A549 (cell line): Measurements from ENCODE around the gene OLR1. TPM values are rescaled to one million over a fixed set of nuclear protein-coding genes. Genes with fewer than 3 reads are reported as not detected.
"Not testable (repeated sequence)": the region's sequence is repeated elsewhere in the genome, so short reads cannot be mapped to it uniquely, and the experiment has no call there.

Experiments used
- ATAC-seq, 2 experiments: fragments of 200-7000 bp in 1 of 2; fragments of >200 bp in 1 of 2; cut with Nextera tagmentation in 1 of 2; cut with Tn5 transposase in 1 of 2; 3 replicates each; pipeline versions ENCODE4 v1.8.0 to v1.9.1; 2018 to 2020; ENCODE audit warnings: mild to moderate bottlenecking in 1 of 2, moderate library complexity in 1 of 2
- CTCF ChIA-PET: fragments of 300-600 bp; sonication (Branson Sonifier 250); formaldehyde crosslinking; extraction: SDS; loops from one replicate; lab custom pipeline; 2021; ENCODE audit warnings: antibody characterized with exemption, inconsistent platforms; lab: Yijun Ruan, JAX
- POLR2A ChIA-PET: fragments of 350-600 bp; formaldehyde crosslinking; extraction: SDS; loops from one replicate; lab custom pipeline; 2021; ENCODE audit warnings: antibody characterized with exemption, inconsistent platforms; lab: Yijun Ruan, JAX
- DNase-seq, 2 experiments: peaks; one replicate each; pipeline versions ENCODE4 v3.0.0 to v3.0.0-alpha.2; 2011 to 2016; ENCODE audit warnings: low read depth in 1 of 2, low spot score in 1 of 2
- FAIRE-seq: peaks from 2 replicates; lab custom pipeline; 2011; peaks lifted over from hg19 to GRCh38; lab: Jason Lieb, UNC
- H3K27ac ChIP-seq, 2 experiments: fragments of >200 bp; sonication (Bioruptor Twin); formaldehyde crosslinking; 3 replicates each; pipeline ENCODE4 v1.5.1; 2016 to 2017
- H3K4me1 ChIP-seq: fragments of >200 bp; sonication (Bioruptor Twin); formaldehyde crosslinking; 3 replicates; pipeline ENCODE4 v1.6.1; 2016
- H3K4me2 ChIP-seq: fragments of >200 bp; sonication (Bioruptor Twin); formaldehyde crosslinking; 3 replicates; pipeline ENCODE4 v1.6.1; 2016
- H3K4me3 ChIP-seq: fragments of >200 bp; sonication (Bioruptor Twin); formaldehyde crosslinking; 3 replicates; pipeline ENCODE4 v1.5.1; 2016
- H3K9me3 ChIP-seq: fragments of >200 bp; sonication (Bioruptor Twin); formaldehyde crosslinking; 3 replicates; pipeline ENCODE4 v1.6.1; 2016
- CHD2 ChIP-seq: fragments of 150-350 bp; IDR thresholded peaks from 2 replicates; pipeline ENCODE4 v1.6.1; 2014; ENCODE audit warnings: low read length; ENCODE audit not compliant: partially characterized antibody
- EHMT2 ChIP-seq: fragments of 200-600 bp; sonication (generic); IDR thresholded peaks from 2 replicates; pipeline ENCODE4 v1.6.1; 2016; ENCODE audit warnings: antibody characterized with exemption, low read depth, mild to moderate bottlenecking, moderate library complexity
- ESRRA ChIP-seq: fragments of 150-350 bp; IDR thresholded peaks from 2 replicates; pipeline ENCODE4 v1.6.1; 2014; ENCODE audit warnings: mild to moderate bottlenecking, low read length, borderline replicate concordance
- FOXS1 ChIP-seq: fragments of 250-450 bp; sonication (Bioruptor Pico); IDR thresholded peaks from 2 replicates; pipeline ENCODE4 v1.5.0; 2020; ENCODE audit warnings: mild to moderate bottlenecking, moderate library complexity
- HOXB5 ChIP-seq: fragments of 250-450 bp; sonication (Bioruptor Pico); IDR thresholded peaks from 2 replicates; pipeline ENCODE4 v1.5.0; 2020; ENCODE audit warnings: mild to moderate bottlenecking, moderate library complexity
- MYC ChIP-seq: IDR thresholded peaks from 2 replicates; pipeline ENCODE4 v1.6.1; 2012; ENCODE audit warnings: mild to moderate bottlenecking, inconsistent platforms, low read length, improper control_type of control experiment, borderline replicate concordance
- NPAS2 ChIP-seq: fragments of 250-450 bp; sonication (Bioruptor Pico); IDR thresholded peaks from 2 replicates; pipeline ENCODE4 v1.8.0; 2022; ENCODE audit warnings: mild to moderate bottlenecking, moderate library complexity, borderline replicate concordance
- NR3C1 ChIP-seq: fragments of >200 bp; sonication (Bioruptor Twin); formaldehyde crosslinking; IDR thresholded peaks from 3 replicates; pipeline ENCODE4 v1.6.1; 2017
- POLR2A ChIP-seq: IDR thresholded peaks from 2 replicates; pipeline ENCODE4 v1.6.1; 2012; ENCODE audit warnings: mild to moderate bottlenecking, low read length
- POLR2AphosphoS2 ChIP-seq: conservative IDR thresholded peaks from 2 replicates; pipeline ENCODE4 v1.6.1; 2012; ENCODE audit warnings: low read length, improper control_type of control experiment, inconsistent platforms
- RAD21 ChIP-seq, 2 experiments: fragments of >200 bp in 1 of 2; sonication (Bioruptor Twin) in 1 of 2; formaldehyde crosslinking in 1 of 2; IDR thresholded peaks in 1 of 2; conservative IDR thresholded peaks in 1 of 2; 2 replicates in 1 of 2; 3 replicates in 1 of 2; pipeline ENCODE4 v1.6.1; 2012 to 2018; ENCODE audit warnings: inconsistent platforms in 1 of 2
- RCOR1 ChIP-seq: fragments of 150-350 bp; IDR thresholded peaks from 2 replicates; pipeline ENCODE4 v1.6.1; 2014; ENCODE audit warnings: antibody characterized with exemption, low read length, low read depth
- SMC3 ChIP-seq: fragments of >200 bp; sonication (Bioruptor Twin); formaldehyde crosslinking; IDR thresholded peaks from 3 replicates; pipeline ENCODE4 v1.6.1; 2018; ENCODE audit warnings: inconsistent platforms
- TFCP2L1 ChIP-seq: fragments of 250-450 bp; sonication (Bioruptor Pico); IDR thresholded peaks from 2 replicates; pipeline ENCODE4 v1.5.0; 2021; ENCODE audit warnings: mild to moderate bottlenecking
- ZC3H11A ChIP-seq: fragments of 450-650 bp; IDR thresholded peaks from 2 replicates; pipeline ENCODE4 v1.6.1; 2014; ENCODE audit warnings: antibody characterized with exemption, mild to moderate bottlenecking
- ZNF302 ChIP-seq: fragments of 250-450 bp; sonication (Bioruptor Pico); IDR thresholded peaks from 2 replicates; pipeline ENCODE4 v1.9.0; 2021; ENCODE audit warnings: inconsistent platforms, mild to moderate bottlenecking, moderate library complexity
- WGBS: methylation state at CpG from one replicate; pipeline ENCODE4 v1.1.6; 2017; ENCODE audit errors: missing lambda C conversion rate; 5-methylcytosine and 5-hydroxymethylcytosine counted together
- polyA plus RNA-seq, 4 experiments: library from polyadenylated mRNA; depleted of rRNA in 3 of 4; stranded (reverse); fragments of >200 nt; fragmentation: RNase III in 1 of 4; extraction: RNeasy Plus Mini Kit Qiagen cat#74134 plus additional on column Dnase treatment in 1 of 4; gene quantifications; 2 replicates in 3 of 4; 3 replicates in 1 of 4; pipeline ENCODE4 v1.2.3, GENCODE V29; 2011 to 2017
- TF ChIP-seq, protein P1 (sequence below): fragments of >200 bp; sonication (Bioruptor Twin); formaldehyde crosslinking; IDR thresholded peaks from 3 replicates; pipeline ENCODE4 v1.5.1; 2016
- TF ChIP-seq, protein P2 (sequence below): fragments of 200-600 bp; sonication (generic); IDR thresholded peaks from 2 replicates; pipeline ENCODE4 v1.6.1; 2016; ENCODE audit warnings: antibody characterized with exemption, mild to moderate bottlenecking, moderate library complexity
- TF ChIP-seq, protein P3 (sequence below): IDR thresholded peaks from 2 replicates; pipeline ENCODE4 v1.6.1; 2012

Gene OLR1
- polyA plus RNA-seq, 2 of the 4 experiments (the other 2 are of a cell fraction), result 0.59 to 0.92 TPM

DNA sequence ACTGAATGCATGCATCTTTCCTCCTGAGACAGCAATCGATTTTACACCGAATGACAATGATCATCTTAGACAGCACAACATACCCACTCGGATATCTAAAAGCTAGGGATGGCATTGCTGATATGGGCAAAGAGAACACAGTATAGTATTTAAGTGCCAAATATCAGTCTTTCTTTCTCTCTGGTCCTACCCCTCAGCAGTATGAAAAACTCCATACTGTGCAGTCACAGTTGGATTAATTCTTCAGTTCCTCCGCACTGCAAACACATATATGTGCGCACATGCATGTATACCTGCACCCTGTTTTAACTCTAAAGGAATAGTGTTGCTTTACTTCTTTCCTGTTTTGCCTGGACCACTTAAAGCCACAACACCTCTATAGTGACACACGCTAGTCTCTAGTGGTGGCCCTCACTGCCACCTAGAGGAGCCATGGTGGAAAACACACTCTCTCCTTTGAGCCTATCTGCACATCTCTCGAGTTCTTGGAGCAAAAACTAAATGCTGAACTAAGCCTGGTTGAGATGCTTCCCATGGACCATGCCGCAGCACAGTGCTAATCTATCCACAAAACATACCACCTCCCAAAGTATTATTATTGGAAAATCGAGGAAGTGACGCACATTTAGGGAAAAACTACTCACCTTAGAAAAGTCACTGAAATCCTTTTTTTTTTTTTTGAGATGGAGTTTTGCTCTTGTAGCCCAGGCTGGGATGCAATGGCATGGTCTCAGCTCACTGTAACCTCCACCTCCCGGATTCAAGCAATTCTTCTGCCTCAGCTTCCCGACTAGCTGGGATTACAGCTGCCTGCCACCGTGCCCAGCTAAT is 18.8 kb upstream of the OLR1 start:
- peak; percentile 75 to 78 for DNase-seq
- POLR2A ChIA-PET, result no interaction called here
- CTCF ChIA-PET, result interaction anchor here (0.6 to 8.3 kb wide), 20 partner anchors 9 to 440 kb away, joined by 3 to 89 read pairs (median 4); partner anchors contain the start of genes CLEC1B, GABARAPL1 and OLR1
- H3K4me3 ChIP-seq, result no peak overlapping the region
- H3K4me1 ChIP-seq, result peaks cover 15% of the 10 kb centered on the region; the same call in 2 of the 3 replicates
- H3K27ac ChIP-seq, result 0 out of 6 replicates have a peak overlapping the region, but pooled peaks of 1 of the 2 experiments have one; percentile 12
- ATAC-seq, result peak; percentile 99 to 100
- TF ChIP-seq RAD21 (conservative IDR thresholded peaks at IDR 0.05 in 1 of 2, IDR thresholded peaks at IDR 0.05 in 1 of 2), result peak; percentile 77 to 81
- TF ChIP-seq, protein P1, sequence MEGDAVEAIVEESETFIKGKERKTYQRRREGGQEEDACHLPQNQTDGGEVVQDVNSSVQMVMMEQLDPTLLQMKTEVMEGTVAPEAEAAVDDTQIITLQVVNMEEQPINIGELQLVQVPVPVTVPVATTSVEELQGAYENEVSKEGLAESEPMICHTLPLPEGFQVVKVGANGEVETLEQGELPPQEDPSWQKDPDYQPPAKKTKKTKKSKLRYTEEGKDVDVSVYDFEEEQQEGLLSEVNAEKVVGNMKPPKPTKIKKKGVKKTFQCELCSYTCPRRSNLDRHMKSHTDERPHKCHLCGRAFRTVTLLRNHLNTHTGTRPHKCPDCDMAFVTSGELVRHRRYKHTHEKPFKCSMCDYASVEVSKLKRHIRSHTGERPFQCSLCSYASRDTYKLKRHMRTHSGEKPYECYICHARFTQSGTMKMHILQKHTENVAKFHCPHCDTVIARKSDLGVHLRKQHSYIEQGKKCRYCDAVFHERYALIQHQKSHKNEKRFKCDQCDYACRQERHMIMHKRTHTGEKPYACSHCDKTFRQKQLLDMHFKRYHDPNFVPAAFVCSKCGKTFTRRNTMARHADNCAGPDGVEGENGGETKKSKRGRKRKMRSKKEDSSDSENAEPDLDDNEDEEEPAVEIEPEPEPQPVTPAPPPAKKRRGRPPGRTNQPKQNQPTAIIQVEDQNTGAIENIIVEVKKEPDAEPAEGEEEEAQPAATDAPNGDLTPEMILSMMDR, result peak; percentile 75
- TF ChIP-seq TFCP2L1 (CRISPR knock-in tag), result no peak
- peak; percentile 55; the same call in 2 of the 3 replicates for TF ChIP-seq SMC3
- FAIRE-seq, result peak; percentile 87
- 0 out of 3 replicates have a peak overlapping the region, but pooled peaks have one; percentile 6 for H3K4me2 ChIP-seq
- no peaks in the 10 kb centered on the region for H3K9me3 ChIP-seq
- WGBS, result 19% methylated on average over 13 of the region's 13 CpGs

DNA sequence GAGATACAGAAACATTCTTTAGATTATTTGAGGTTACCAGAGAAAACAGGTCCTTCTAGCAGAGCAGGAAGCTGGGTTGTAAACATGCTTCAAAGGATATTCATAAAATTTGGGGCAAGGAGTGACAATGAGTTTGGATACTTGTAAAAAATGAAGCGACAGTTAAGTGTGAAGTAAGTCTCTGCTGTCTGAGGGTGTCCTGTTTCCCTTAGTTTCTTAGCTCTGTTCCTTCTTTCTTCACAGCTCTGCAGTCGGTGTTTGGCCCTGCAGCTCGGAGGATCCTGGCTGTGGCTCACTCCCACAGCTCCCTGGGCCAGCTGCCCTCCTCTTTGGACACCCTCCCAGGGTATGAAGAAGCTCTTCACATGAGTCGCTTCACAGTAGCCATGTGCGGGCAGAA is 17.7 kb upstream of the OLR1 start:
- peaks cover 18% of the 10 kb centered on the region for H3K4me1 ChIP-seq
- FAIRE-seq, result no peak
- 62% methylated on average over 5 of the region's 5 CpGs for WGBS
- no peak overlapping the region for H3K27ac ChIP-seq
- ChIA-PET POLR2A (interaction anchor here (0.7 kb wide), 1 partner anchor 39 kb away, joined by 3 read pairs; no protein-coding TSS in a partner anchor), CTCF (interaction anchor here (0.6 to 8.3 kb wide), 13 partner anchors 10 to 439 kb away, joined by 3 to 89 read pairs (median 4); partner anchors contain the start of genes CLEC1B, GABARAPL1 and OLR1)
- no peak for TF ChIP-seq RAD21 (conservative IDR thresholded peaks at IDR 0.05 in 1 of 2, IDR thresholded peaks at IDR 0.05 in 1 of 2)
- no peak for TF ChIP-seq POLR2A
- no peak for TF ChIP-seq EHMT2
- no peak for TF ChIP-seq RCOR1
- no peak for TF ChIP-seq HOXB5 (CRISPR knock-in tag)
- TF ChIP-seq NR3C1, result no peak
- no peak for TF ChIP-seq ZC3H11A
- TF ChIP-seq TFCP2L1 (CRISPR knock-in tag), result no peak
- TF ChIP-seq NPAS2 (CRISPR knock-in tag), result no peak
- TF ChIP-seq CHD2, result no peak
- no peak for TF ChIP-seq POLR2AphosphoS2
- no peak for TF ChIP-seq FOXS1 (CRISPR knock-in tag)
- TF ChIP-seq ESRRA, result no peak
- TF ChIP-seq, protein P2, sequence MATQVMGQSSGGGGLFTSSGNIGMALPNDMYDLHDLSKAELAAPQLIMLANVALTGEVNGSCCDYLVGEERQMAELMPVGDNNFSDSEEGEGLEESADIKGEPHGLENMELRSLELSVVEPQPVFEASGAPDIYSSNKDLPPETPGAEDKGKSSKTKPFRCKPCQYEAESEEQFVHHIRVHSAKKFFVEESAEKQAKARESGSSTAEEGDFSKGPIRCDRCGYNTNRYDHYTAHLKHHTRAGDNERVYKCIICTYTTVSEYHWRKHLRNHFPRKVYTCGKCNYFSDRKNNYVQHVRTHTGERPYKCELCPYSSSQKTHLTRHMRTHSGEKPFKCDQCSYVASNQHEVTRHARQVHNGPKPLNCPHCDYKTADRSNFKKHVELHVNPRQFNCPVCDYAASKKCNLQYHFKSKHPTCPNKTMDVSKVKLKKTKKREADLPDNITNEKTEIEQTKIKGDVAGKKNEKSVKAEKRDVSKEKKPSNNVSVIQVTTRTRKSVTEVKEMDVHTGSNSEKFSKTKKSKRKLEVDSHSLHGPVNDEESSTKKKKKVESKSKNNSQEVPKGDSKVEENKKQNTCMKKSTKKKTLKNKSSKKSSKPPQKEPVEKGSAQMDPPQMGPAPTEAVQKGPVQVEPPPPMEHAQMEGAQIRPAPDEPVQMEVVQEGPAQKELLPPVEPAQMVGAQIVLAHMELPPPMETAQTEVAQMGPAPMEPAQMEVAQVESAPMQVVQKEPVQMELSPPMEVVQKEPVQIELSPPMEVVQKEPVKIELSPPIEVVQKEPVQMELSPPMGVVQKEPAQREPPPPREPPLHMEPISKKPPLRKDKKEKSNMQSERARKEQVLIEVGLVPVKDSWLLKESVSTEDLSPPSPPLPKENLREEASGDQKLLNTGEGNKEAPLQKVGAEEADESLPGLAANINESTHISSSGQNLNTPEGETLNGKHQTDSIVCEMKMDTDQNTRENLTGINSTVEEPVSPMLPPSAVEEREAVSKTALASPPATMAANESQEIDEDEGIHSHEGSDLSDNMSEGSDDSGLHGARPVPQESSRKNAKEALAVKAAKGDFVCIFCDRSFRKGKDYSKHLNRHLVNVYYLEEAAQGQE, result no peak
- no peak for TF ChIP-seq MYC
- TF ChIP-seq, protein P3, sequence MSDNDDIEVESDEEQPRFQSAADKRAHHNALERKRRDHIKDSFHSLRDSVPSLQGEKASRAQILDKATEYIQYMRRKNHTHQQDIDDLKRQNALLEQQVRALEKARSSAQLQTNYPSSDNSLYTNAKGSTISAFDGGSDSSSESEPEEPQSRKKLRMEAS, result no peak
- TF ChIP-seq ZNF302 (CRISPR knock-in tag), result no peak
- no peak for DNase-seq
- H3K9me3 ChIP-seq, result no peaks in the 10 kb centered on the region
- no peak overlapping the region for H3K4me3 ChIP-seq
- peak in 1 of 2 experiments; percentile 12; a peak in 1 of 6 replicates for ATAC-seq
- H3K4me2 ChIP-seq, result no peak overlapping the region

DNA sequence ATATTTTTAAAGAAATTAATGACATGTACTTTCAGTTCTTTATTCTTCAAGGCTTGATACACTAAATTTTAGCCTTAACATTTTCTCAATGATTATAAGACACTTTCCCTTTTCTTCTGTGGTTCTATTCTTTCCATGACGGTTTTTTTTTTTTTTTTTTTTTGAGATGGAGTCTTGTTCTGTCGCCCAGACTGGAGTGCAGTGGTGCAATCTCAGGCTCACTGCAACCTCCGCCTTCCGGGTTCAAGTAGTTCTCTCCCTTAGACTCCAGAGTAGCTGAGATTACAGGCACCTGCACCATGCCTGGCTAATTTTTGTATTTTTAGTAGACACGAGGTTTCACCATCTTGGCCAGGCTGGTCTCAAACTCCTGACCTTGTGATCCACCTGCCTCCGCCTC is 15.0 kb upstream of the OLR1 start:
- H3K9me3 ChIP-seq, H3K4me3 ChIP-seq, POLR2A ChIA-PET, ATAC-seq, H3K4me2 ChIP-seq, DNase-seq, H3K27ac ChIP-seq, FAIRE-seq: not testable (repeated sequence)
- CTCF ChIA-PET, result interaction anchor here (2.1 kb wide), 1 partner anchor 34 kb away, joined by 11 read pairs; no protein-coding TSS in a partner anchor
- peaks cover 35% of the 10 kb centered on the region for H3K4me1 ChIP-seq
- 71% methylated on average over 6 of the region's 6 CpGs for WGBS
